A673 (cell line): ENCODE results near the gene WTAP.

Experiments used
- EZH2 ChIP-seq: fragments of 200-600 bp; sonication (generic); IDR thresholded peaks from 2 replicates; pipeline ENCODE4 v1.6.1; 2017; ENCODE audit warnings: borderline replicate concordance, low read depth, mild to moderate bottlenecking, mixed read lengths, antibody characterized with exemption, low read length; ENCODE audit not compliant: poor library complexity, severe bottlenecking
- TF ChIP-seq, protein P1 (sequence below): fragments of 300-800, 200-600 bp; sonication (generic); conservative IDR thresholded peaks from 2 replicates; pipeline ENCODE4 v1.5.1; 2017; ENCODE audit warnings: low read depth, mild to moderate bottlenecking, antibody characterized with exemption, low read length, moderate library complexity, mixed read lengths

- TF ChIP-seq, protein P1, sequence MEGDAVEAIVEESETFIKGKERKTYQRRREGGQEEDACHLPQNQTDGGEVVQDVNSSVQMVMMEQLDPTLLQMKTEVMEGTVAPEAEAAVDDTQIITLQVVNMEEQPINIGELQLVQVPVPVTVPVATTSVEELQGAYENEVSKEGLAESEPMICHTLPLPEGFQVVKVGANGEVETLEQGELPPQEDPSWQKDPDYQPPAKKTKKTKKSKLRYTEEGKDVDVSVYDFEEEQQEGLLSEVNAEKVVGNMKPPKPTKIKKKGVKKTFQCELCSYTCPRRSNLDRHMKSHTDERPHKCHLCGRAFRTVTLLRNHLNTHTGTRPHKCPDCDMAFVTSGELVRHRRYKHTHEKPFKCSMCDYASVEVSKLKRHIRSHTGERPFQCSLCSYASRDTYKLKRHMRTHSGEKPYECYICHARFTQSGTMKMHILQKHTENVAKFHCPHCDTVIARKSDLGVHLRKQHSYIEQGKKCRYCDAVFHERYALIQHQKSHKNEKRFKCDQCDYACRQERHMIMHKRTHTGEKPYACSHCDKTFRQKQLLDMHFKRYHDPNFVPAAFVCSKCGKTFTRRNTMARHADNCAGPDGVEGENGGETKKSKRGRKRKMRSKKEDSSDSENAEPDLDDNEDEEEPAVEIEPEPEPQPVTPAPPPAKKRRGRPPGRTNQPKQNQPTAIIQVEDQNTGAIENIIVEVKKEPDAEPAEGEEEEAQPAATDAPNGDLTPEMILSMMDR, result no peak
- TF ChIP-seq EZH2, result no peak
These were observed 17.8 kb downstream of the WTAP start for GRCh38 chr6:159745081-159745480.
